Articular chondrocyte of knee joint (primary cell): ENCODE data around the gene OR2M2. TPM values are rescaled to one million over a fixed set of nuclear protein-coding genes. Genes with fewer than 3 reads are reported as not detected.

ENCODE experiments used
- total RNA-seq: library from RNA; depleted of rRNA; stranded (reverse); fragments of >200 nt; gene quantifications from 2 replicates; pipeline ENCODE4 v1.2.3, GENCODE V29; 2012

OR2M2 gene, protein sequence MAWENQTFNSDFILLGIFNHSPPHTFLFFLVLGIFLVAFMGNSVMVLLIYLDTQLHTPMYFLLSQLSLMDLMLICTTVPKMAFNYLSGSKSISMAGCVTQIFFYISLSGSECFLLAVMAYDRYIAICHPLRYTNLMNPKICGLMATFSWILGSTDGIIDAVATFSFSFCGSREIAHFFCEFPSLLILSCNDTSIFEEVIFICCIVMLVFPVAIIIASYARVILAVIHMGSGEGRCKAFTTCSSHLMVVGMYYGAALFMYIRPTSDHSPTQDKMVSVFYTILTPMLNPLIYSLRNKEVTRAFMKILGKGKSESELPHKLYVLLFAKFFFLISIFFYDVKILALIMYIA
- not detected in 2 replicates for total RNA-seq

DNA sequence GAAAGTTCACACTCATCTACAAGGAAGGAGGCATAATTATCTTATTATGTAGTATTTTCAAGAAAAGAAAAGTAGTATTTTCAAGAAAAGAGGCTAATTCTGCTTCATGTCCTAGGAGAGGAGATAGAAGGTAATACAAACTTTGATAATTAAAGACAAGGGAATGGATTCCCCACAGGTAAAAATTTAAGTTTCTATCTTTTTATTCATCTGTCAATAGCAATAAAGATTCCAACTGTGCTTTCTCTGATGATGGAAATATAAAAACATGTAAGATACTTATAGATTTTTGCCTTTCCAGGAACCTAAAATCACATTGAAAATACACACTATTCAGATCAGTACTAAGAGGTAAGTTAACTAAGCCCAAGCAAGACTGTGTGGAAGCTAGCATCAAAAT lies at the start of gene OR2M2:
Gene OR2M2 (plus strand): TSS at position 301 of the 400 bp plus-strand sequence. CDS start 5,165 bp downstream, outside the sequence.

DNA sequence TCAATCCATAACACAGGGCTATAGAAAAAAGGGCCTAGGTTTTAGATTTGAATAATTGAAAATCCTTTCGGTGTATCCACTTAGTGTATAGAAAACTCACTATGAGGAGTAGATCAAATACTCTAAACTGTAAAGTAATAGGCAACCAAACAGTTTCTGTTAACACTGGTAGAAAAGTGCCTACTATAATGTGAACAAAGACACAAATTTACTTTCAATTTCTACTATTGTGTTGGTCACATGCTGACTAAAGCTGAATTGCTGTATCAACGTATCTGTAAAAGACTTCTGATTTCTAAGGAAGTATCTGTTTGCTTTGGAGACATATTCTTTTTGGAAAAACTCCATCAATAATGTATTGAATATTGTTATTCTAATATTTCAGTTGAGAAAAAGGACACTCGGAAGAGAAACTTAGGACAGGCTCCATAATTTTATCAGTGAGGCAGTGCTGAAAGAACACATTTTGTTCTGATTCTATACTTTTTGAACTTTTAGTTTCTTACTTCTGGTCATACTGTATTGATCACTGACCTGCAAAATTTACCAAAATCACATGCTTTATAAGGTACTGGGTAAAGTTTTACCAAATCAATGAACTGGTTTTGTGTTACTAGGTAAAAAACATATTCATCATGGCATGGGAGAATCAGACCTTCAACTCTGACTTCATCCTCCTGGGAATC lies 30.0 kb upstream of the OR2M2 start, which contains the start of gene OR2M5:
Gene OR2M5 (plus strand): TSS at position 636 of the 686 bp plus-strand sequence. CDS start 0 bp downstream, at position 636.

DNA sequence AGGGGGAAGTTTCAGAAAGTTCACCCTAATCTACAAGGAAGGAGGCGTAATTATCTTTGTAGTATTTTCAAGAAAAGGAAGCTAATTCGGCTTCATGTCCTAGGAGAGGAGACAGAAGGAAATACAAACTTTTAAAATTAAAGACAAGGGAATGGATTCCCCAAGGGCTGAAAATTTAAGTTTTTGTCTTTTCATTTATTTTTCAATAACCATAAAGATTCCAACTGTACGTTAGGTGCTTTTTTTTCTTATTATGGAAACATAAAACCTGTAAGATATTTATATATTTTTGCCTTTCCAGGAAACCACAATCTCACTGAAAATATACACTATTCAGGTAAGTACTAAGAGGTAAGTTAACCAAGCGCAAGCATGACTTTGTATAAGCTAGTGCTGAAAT lies 22.3 kb downstream of the OR2M2 start, which contains the start of gene OR2M3:
Gene OR2M3 (plus strand): TSS at position 301 of the 400 bp plus-strand sequence. CDS start 5,803 bp downstream, outside the sequence.

Other genes with a start within 250 kb of the OR2M2 start
- gene OR2AJ1, start 249.9 kb upstream of the OR2M2 start, total RNA-seq = not detected in 2 replicates
- gene OR2L8, start 226.0 kb upstream of the OR2M2 start, total RNA-seq = not detected in 2 replicates
- gene OR2AK2, start 209.6 kb upstream of the OR2M2 start, total RNA-seq = not detected in 2 replicates
- 0.13 TPM in 1 of 2 replicates, not detected in the other for gene OR2L5, start 161.2 kb upstream of the OR2M2 start, total RNA-seq
- under 0.01 TPM in 2 replicates for gene OR2L2, start 144.8 kb upstream of the OR2M2 start, total RNA-seq
- gene OR2L3, start 128.0 kb upstream of the OR2M2 start, total RNA-seq = not detected in 2 replicates
- gene OR2L13, start 79.6 kb upstream of the OR2M2 start, total RNA-seq = not detected in 2 replicates
- not detected in 2 replicates for gene OR2M5, start 29.7 kb upstream of the OR2M2 start, total RNA-seq
- not detected in 2 replicates for gene OR2M3, start 22.4 kb downstream of the OR2M2 start, total RNA-seq
- gene OR2M4, start 56.6 kb downstream of the OR2M2 start, total RNA-seq = not detected in 2 replicates
- gene OR2T33, start 103.2 kb downstream of the OR2M2 start, total RNA-seq = not detected in 2 replicates
- gene OR2T12, start 128.6 kb downstream of the OR2M2 start, total RNA-seq = not detected in 2 replicates
- gene OR2M7, start 149.7 kb downstream of the OR2M2 start, total RNA-seq = not detected in 2 replicates
- gene OR14C36, start 174.0 kb downstream of the OR2M2 start, total RNA-seq = not detected in 2 replicates
- gene OR2T4, start 186.8 kb downstream of the OR2M2 start, total RNA-seq = not detected in 2 replicates
- not detected in 2 replicates for gene OR2T6, start 200.9 kb downstream of the OR2M2 start, total RNA-seq
- not detected in 2 replicates for gene OR2T1, start 228.2 kb downstream of the OR2M2 start, total RNA-seq